Parathyroid adenoma (tissue), 2 donors: ENCODE measurements around the gene CARD9.
"Not testable (repeated sequence)": the region's sequence is repeated elsewhere in the genome, so short reads cannot be mapped to it uniquely, and the experiment has no call there.

ENCODE experiments used
- H2AFZ ChIP-seq: fragments of 300-600 bp; sonication (generic); one replicate; pipeline ENCODE4 v1.7.0; 2017; ENCODE audit warnings: antibody characterized with exemption, mild to moderate bottlenecking
- H3K27ac ChIP-seq: fragments of 300-600 bp; sonication (generic); one replicate; pipeline ENCODE4 v1.7.0; 2017
- H3K27me3 ChIP-seq: fragments of 300-600 bp; sonication (generic); one replicate; pipeline ENCODE4 v1.7.0; 2017; ENCODE audit warnings: low read length; ENCODE audit not compliant: control insufficient read depth, insufficient read depth
- H3K36me3 ChIP-seq: fragments of 300-600 bp; sonication (generic); one replicate; pipeline ENCODE4 v1.7.0; 2017; ENCODE audit warnings: low read length; ENCODE audit not compliant: control insufficient read depth, insufficient read depth
- H3K4me1 ChIP-seq: fragments of 300-600 bp; sonication (generic); one replicate; pipeline ENCODE4 v1.7.0; 2017; ENCODE audit warnings: control low read depth
- H3K4me2 ChIP-seq: fragments of 300-600 bp; sonication (generic); one replicate; pipeline ENCODE4 v1.7.0; 2017; ENCODE audit warnings: low read length
- H3K4me3 ChIP-seq: fragments of 300-600 bp; sonication (generic); one replicate; pipeline ENCODE4 v1.7.0; 2017; ENCODE audit warnings: low read depth, low read length
- H3K79me2 ChIP-seq: fragments of 300-600 bp; sonication (generic); one replicate; pipeline ENCODE4 v1.7.0; 2017; ENCODE audit warnings: control low read depth
- H3K9ac ChIP-seq: fragments of 300-600 bp; sonication (generic); one replicate; pipeline ENCODE4 v1.7.0; 2017; ENCODE audit warnings: mild to moderate bottlenecking
- H3K9me3 ChIP-seq: fragments of 300-600 bp; sonication (generic); one replicate; pipeline ENCODE4 v1.7.0; 2017; ENCODE audit warnings: low read length; ENCODE audit not compliant: control insufficient read depth
- TF ChIP-seq, protein P1 (sequence below): fragments of 300-600 bp; sonication (generic); IDR thresholded peaks from one replicate; pipeline ENCODE4 v1.7.0; 2017; ENCODE audit warnings: antibody characterized with exemption, mild to moderate bottlenecking
- donor health status: primary hyperparathyroidism.

Gene CARD9

DNA sequence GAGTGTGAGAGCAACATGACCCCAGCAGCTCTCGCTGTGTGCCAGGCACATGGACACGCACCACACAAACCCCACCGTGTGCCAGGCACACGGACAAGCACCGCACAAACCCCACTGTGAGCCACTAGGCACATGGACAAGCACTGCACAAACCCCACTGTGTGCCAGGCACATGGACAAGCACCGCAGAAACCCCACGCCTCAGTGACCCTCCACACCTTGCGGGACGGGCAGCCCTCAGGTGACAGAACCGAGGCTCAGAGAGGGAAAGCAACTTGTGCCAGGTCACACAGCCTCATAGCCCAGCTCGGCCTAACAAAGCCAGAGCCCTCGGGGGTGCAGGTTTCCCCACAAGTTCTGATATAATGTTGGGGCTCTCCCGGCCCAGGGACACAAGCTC lies 48.1 kb downstream of the CARD9 start:
- H3K36me3 ChIP-seq, result no peaks in the 10 kb centered on the region
- no peak overlapping the region for H3K9ac ChIP-seq
- H3K4me1 ChIP-seq, result no peaks in the 10 kb centered on the region
- H3K27me3 ChIP-seq, result no peaks in the 10 kb centered on the region
- no peak overlapping the region for H3K4me2 ChIP-seq
- H3K4me3 ChIP-seq, result no peak overlapping the region
- no peak overlapping the region for H3K27ac ChIP-seq
- TF ChIP-seq, protein P1, sequence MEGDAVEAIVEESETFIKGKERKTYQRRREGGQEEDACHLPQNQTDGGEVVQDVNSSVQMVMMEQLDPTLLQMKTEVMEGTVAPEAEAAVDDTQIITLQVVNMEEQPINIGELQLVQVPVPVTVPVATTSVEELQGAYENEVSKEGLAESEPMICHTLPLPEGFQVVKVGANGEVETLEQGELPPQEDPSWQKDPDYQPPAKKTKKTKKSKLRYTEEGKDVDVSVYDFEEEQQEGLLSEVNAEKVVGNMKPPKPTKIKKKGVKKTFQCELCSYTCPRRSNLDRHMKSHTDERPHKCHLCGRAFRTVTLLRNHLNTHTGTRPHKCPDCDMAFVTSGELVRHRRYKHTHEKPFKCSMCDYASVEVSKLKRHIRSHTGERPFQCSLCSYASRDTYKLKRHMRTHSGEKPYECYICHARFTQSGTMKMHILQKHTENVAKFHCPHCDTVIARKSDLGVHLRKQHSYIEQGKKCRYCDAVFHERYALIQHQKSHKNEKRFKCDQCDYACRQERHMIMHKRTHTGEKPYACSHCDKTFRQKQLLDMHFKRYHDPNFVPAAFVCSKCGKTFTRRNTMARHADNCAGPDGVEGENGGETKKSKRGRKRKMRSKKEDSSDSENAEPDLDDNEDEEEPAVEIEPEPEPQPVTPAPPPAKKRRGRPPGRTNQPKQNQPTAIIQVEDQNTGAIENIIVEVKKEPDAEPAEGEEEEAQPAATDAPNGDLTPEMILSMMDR, result no peak
- H3K79me2 ChIP-seq, result no peaks in the 10 kb centered on the region
- no peaks in the 10 kb centered on the region for H3K9me3 ChIP-seq
- H2AFZ ChIP-seq, result no peak overlapping the region

DNA sequence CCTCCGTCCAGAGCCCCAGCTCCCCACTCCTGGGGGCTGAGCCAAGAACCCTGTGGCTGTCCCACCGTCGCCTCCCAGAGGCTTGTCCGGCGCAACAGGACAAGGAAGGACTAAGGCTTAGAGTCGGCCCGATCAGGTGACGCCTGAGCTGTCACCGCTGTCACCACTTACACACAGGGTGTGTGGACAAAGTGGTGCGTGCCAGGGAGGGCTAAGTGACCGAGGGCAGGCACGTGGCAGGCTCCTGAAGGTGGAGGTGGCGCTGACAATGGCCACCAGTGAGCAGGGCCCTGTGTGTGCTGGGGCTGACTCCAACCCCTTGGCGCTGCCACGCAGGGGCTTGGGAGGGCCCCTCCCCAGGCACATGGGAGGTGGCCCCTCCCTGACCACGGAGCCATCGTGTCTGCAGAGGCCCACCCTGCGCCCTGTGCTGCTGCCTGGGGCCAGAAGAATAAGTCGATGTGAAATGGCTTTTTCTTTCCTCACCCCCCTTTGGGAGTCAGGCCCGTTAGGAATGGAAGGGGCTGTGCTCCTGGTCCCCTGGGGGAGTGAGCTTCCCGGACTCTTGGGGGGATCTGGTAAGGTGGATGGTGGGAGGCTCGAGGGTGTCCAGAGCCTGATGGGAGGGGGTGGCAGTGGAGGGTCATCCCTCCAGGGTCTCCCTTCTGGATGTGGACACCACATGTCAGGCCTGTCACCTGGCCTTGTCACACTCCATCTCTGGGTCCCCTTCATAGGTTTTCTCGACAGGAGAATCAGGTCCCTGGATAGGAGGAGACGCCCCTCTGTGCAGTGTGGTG lies 48.8 kb downstream of the CARD9 start:
- TF ChIP-seq, protein P1, result no peak
- no peaks in the 10 kb centered on the region for H3K27me3 ChIP-seq
- H3K27ac ChIP-seq, result no peak overlapping the region

DNA sequence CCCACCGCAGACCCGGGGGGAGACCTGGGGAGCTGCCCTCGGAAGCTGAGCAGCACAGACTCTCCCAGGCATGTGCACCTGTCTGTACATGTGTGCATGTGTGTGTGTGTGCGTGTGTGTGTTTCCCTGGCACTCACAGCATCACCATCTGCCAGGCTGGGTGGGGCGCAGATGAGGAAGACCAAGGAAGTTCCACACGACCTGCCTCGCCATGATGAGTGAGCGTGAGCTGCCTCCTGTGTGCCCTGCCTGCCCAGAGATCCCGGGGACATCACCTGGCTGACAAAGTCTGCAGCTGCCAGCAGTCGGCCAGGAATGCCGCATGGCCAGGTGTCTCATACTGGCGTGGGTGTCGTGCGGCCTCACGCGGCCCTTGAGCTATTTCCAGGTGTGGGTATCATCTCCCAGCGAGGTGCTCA lies 50.1 kb downstream of the CARD9 start:
- Histone ChIP-seq H3K4me2 (no peak overlapping the region), H3K36me3 (no peaks in the 10 kb centered on the region), H3K9me3 (no peaks in the 10 kb centered on the region), H3K27ac (no peak overlapping the region), H3K27me3 (no peaks in the 10 kb centered on the region), H3K4me1 (no peaks in the 10 kb centered on the region), H3K4me3 (no peak overlapping the region), H2AFZ (no peak overlapping the region), H3K9ac (no peak overlapping the region), H3K79me2 (no peaks in the 10 kb centered on the region)
- TF ChIP-seq, protein P1, result no peak

More for the DNA sequence above, 48.8 kb downstream of the CARD9 start:
- no peak overlapping the region for H3K9ac ChIP-seq
- H3K4me2 ChIP-seq, result no peak overlapping the region
- H3K9me3 ChIP-seq, result no peaks in the 10 kb centered on the region
- H3K36me3 ChIP-seq, result no peaks in the 10 kb centered on the region
- no peak overlapping the region for H3K4me3 ChIP-seq
- H3K79me2 ChIP-seq, result no peaks in the 10 kb centered on the region
- H2AFZ ChIP-seq, result no peak overlapping the region
- no peaks in the 10 kb centered on the region for H3K4me1 ChIP-seq

DNA sequence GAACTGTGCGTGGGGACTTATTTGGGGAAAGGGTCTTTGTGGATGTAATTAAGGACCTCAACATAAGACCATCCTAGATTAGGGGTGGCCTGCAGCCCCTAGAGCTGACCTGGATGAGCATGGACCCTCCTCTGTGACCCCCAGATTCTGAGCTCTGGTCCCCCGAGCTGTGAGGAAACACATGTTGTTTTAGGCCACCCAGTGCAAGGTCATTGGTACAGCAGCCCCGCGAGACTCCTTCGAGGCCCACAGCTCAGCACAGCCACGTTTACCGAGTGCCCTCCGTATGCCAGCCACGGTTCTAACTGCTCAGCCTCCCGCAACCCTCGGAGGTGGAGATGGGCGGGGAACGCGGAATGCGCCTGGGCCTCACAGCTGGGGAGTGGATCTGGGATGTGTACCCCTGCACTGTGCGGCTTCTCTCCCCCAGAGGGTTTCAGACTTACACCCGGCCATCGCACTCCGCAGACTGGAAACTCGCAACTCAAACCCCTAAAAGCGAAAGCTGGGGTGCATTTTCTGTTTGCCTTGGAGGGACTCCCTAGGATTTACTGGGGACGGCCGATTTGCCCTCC lies 50.6 kb downstream of the CARD9 start:
- H3K79me2 ChIP-seq, result no peaks in the 10 kb centered on the region
- no peaks in the 10 kb centered on the region for H3K4me1 ChIP-seq
- no peak overlapping the region for H2AFZ ChIP-seq
- no peaks in the 10 kb centered on the region for H3K36me3 ChIP-seq
- H3K9ac ChIP-seq, result no peak overlapping the region
- H3K27me3 ChIP-seq, result no peaks in the 10 kb centered on the region
- TF ChIP-seq, protein P1, result no peak
- H3K4me2 ChIP-seq, result no peak overlapping the region
- H3K27ac ChIP-seq, result no peak overlapping the region
- H3K9me3 ChIP-seq, result no peaks in the 10 kb centered on the region
- H3K4me3 ChIP-seq, result no peak overlapping the region

DNA sequence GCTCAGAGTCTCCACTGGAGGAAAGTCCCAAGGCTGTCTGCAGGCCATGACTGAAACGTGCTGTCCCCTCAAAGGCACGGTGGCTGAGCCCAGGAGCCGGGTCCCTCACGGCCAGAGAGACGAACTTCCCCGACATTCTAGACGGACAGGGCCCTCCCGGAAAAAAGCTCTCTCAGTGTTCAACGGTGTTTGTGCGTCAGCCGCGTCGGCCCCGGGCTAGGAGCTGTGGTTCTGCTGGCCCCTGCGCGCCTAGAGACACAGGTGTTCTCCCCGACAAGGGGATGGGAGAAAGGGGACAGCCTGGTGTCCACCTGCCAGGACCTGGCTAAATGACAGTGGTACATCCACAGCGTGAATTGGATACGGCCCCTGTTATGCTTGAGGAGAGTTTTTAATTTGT lies 51.9 kb downstream of the CARD9 start:
- H3K4me1 ChIP-seq, result no peaks in the 10 kb centered on the region
- no peak overlapping the region for H2AFZ ChIP-seq
- H3K27ac ChIP-seq, result no peak overlapping the region
- no peaks in the 10 kb centered on the region for H3K79me2 ChIP-seq
- TF ChIP-seq, protein P1, result no peak
- no peak overlapping the region for H3K4me3 ChIP-seq
- no peaks in the 10 kb centered on the region for H3K27me3 ChIP-seq
- no peaks in the 10 kb centered on the region for H3K36me3 ChIP-seq
- no peak overlapping the region for H3K4me2 ChIP-seq
- no peaks in the 10 kb centered on the region for H3K9me3 ChIP-seq
- H3K9ac ChIP-seq, result no peak overlapping the region

DNA sequence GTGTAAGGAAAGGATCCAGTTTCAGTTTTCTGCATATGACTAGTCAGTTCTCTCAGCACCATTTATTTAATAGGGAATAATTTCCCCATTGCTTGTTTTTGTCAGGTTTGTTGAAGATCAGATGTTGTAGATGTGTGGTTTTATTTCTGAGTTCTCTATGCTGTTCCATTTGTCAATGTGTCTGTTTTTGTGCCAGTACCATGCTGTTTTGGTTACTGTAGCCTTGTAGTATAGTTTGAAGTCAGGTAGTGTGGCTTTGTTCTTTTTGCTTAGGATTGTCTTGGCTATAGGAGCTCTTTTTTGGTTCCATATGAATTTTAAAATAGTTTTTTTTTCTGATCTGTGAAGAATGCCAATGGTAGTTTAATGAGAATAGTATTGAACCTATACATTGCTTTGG lies 52.5 kb downstream of the CARD9 start:
- H2AFZ ChIP-seq, H3K4me3 ChIP-seq, H3K9me3 ChIP-seq: not testable (repeated sequence)

DNA sequence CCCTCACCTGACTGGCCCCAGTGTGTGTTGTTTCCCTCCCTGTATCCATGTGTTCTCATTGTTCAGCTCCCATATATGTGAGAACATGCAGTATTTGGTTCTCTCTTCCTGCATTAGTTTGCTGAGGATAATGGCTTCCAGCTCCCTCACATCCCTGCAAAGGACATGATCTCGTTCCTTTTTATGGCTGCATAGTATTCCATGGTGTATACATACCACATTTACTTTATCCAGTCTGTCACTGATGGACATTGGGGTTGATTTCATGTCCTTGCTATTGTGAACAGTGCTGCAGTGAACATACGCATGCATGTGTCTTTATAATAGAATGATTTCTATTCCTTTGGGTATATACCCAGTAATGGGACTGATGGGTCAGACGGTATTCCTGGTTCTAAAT lies 53.5 kb downstream of the CARD9 start:
- H3K27me3 ChIP-seq, H3K9ac ChIP-seq, H3K79me2 ChIP-seq, H2AFZ ChIP-seq, H3K36me3 ChIP-seq, H3K9me3 ChIP-seq, H3K4me3 ChIP-seq, H3K27ac ChIP-seq, H3K4me2 ChIP-seq, H3K4me1 ChIP-seq: not testable (repeated sequence)

More for the DNA sequence above, 52.5 kb downstream of the CARD9 start:
- H3K4me1 ChIP-seq, H3K4me2 ChIP-seq, H3K79me2 ChIP-seq, H3K9ac ChIP-seq, H3K36me3 ChIP-seq, H3K27ac ChIP-seq, H3K27me3 ChIP-seq: not testable (repeated sequence)
